Stimulated activated naive CD4-positive, alpha-beta T cell treated with Interleukin-2 at 50 U/mL for 16 hours (primary cell): ENCODE results near the gene SDCCAG8.

Source experiments
- DNase-seq: peaks from one replicate; lab custom pipeline; 2025; lab: John Stamatoyannopoulos, UW

SDCCAG8 gene

GRCh38 chr1:243254233-243254926 lies 1.5 kb upstream of the SDCCAG8 start:
- peak; percentile 68 for DNase-seq

- DNase-seq, result peak; percentile 94
Measured at GRCh38 chr1:243254927-243255790, 682 bp upstream of the SDCCAG8 start, which contains the start of gene CEP170. CEP170 (minus strand) TSS chr1:243255281; CDS start chr1:243225280, 30,001 bp downstream.

GRCh38 chr1:243256590-243256989 lies 749 bp downstream of the SDCCAG8 start:
- DNase-seq, result no peak

GRCh38 chr1:243257189-243257588 lies 1.3 kb downstream of the SDCCAG8 start:
- DNase-seq, result no peak

GRCh38 chr1:243258731-243259130 lies 2.9 kb downstream of the SDCCAG8 start:
- DNase-seq, result no peak

- DNase-seq, result no peak
Measured at GRCh38 chr1:243260221-243260880, 4.5 kb downstream of the SDCCAG8 start.

GRCh38 chr1:243261390-243261789 lies 5.5 kb downstream of the SDCCAG8 start:
- no peak for DNase-seq

GRCh38 chr1:243264717-243265116 lies 8.9 kb downstream of the SDCCAG8 start:
- no peak for DNase-seq

GRCh38 chr1:243266231-243266630 lies 10.4 kb downstream of the SDCCAG8 start:
- no peak for DNase-seq

- no peak for DNase-seq
Measured at GRCh38 chr1:243267471-243267880, 11.6 kb downstream of the SDCCAG8 start.

- no peak for DNase-seq
Measured at GRCh38 chr1:243267914-243268653, 12.2 kb downstream of the SDCCAG8 start.

- DNase-seq, result no peak
Measured at GRCh38 chr1:243268751-243269460, 13.1 kb downstream of the SDCCAG8 start.

GRCh38 chr1:243269461-243269801 lies 13.6 kb downstream of the SDCCAG8 start:
- DNase-seq, result no peak

- no peak for DNase-seq
Measured at GRCh38 chr1:243270097-243270864, 14.4 kb downstream of the SDCCAG8 start.

GRCh38 chr1:243271996-243272395 lies 16.2 kb downstream of the SDCCAG8 start:
- DNase-seq, result no peak

- DNase-seq, result no peak
Measured at GRCh38 chr1:243272401-243272800, 16.6 kb downstream of the SDCCAG8 start.

- no peak for DNase-seq
Measured at GRCh38 chr1:243273506-243273905, 17.7 kb downstream of the SDCCAG8 start.

GRCh38 chr1:243273945-243274344 lies 18.1 kb downstream of the SDCCAG8 start:
- DNase-seq, result no peak

- DNase-seq, result no peak
Measured at GRCh38 chr1:243275316-243275715, 19.5 kb downstream of the SDCCAG8 start.

- no peak for DNase-seq
Measured at GRCh38 chr1:243280571-243281129, 24.8 kb downstream of the SDCCAG8 start.
